Loucy (cell line): ENCODE data around the gene RAB7A.
"Not testable (repeated sequence)": the region's sequence is repeated elsewhere in the genome, so short reads cannot be mapped to it uniquely, and the experiment has no call there.

Source experiments
- H2AFZ ChIP-seq: fragments of 200-600 bp; sonication (generic); 2 replicates; pipeline ENCODE4 v1.6.0; 2016; ENCODE audit warnings: antibody characterized with exemption, mild to moderate bottlenecking, low read length, moderate library complexity
- H3F3A ChIP-seq: fragments of 200-600 bp; 2 replicates; pipeline ENCODE4 v1.6.0; 2016; ENCODE audit warnings: antibody characterized with exemption, low read depth, mild to moderate bottlenecking
- H3K27me3 ChIP-seq: fragments of 200-600 bp; sonication (generic); 2 replicates; pipeline ENCODE4 v1.6.1; 2014; ENCODE audit warnings: low read length, mild to moderate bottlenecking; ENCODE audit not compliant: insufficient read depth, poor library complexity, severe bottlenecking
- H3K36me3 ChIP-seq: fragments of 200-600 bp; sonication (generic); 2 replicates; pipeline ENCODE4 v1.6.1; 2016; ENCODE audit warnings: low read length; ENCODE audit not compliant: insufficient read depth
- H3K4me1 ChIP-seq: fragments of 200-600 bp; sonication (generic); 2 replicates; pipeline ENCODE4 v1.5.1; 2014; ENCODE audit warnings: low read length, mild to moderate bottlenecking; ENCODE audit not compliant: insufficient read depth, poor library complexity, severe bottlenecking
- H3K4me2 ChIP-seq: fragments of 200-600 bp; sonication (generic); 2 replicates; pipeline ENCODE4 v1.6.0; 2014; ENCODE audit warnings: antibody characterized with exemption, low read length, low read depth, mild to moderate bottlenecking; ENCODE audit not compliant: poor library complexity, severe bottlenecking
- H3K4me3 ChIP-seq: fragments of 200-600 bp; sonication (generic); 2 replicates; pipeline ENCODE4 v1.5.1; 2014; ENCODE audit warnings: low read length, mild to moderate bottlenecking, mixed read lengths; ENCODE audit not compliant: poor library complexity, severe bottlenecking
- H3K79me2 ChIP-seq: fragments of 200-600 bp; sonication (generic); 2 replicates; pipeline ENCODE4 v1.6.1; 2014; ENCODE audit warnings: low read length; ENCODE audit not compliant: insufficient read depth
- H3K9ac ChIP-seq: fragments of 200-600 bp; sonication (generic); 2 replicates; pipeline ENCODE4 v1.6.0; 2014; ENCODE audit warnings: mild to moderate bottlenecking, low read depth, low read length, moderate library complexity; ENCODE audit not compliant: poor library complexity, severe bottlenecking
- H3K9me2 ChIP-seq: fragments of 200-600 bp; sonication (generic); replicated peaks from 2 replicates; pipeline ENCODE4 v1.6.1; 2016; ENCODE audit warnings: low read depth, low read length, mixed read lengths
- H3K9me3 ChIP-seq: fragments of 200-600 bp; sonication (generic); 2 replicates; pipeline ENCODE4 v1.6.1; 2014; ENCODE audit warnings: mild to moderate bottlenecking, antibody characterized with exemption, low read length, low read depth; ENCODE audit not compliant: insufficient read depth
- H4K20me1 ChIP-seq: fragments of 200-600 bp; sonication (generic); 2 replicates; pipeline ENCODE4 v1.6.0; 2014; ENCODE audit warnings: antibody characterized with exemption, low read length, mild to moderate bottlenecking; ENCODE audit not compliant: insufficient read depth, poor library complexity, severe bottlenecking
- CTCF ChIP-seq: fragments of 200-600 bp; sonication (generic); conservative IDR thresholded peaks from 2 replicates; pipeline ENCODE4 v1.5.1; 2014; ENCODE audit warnings: mild to moderate bottlenecking, antibody characterized with exemption, low read length
- EZH2phosphoT487 ChIP-seq: fragments of 200-600 bp; IDR thresholded peaks from 2 replicates; pipeline ENCODE4 v1.6.1; 2018; ENCODE audit warnings: antibody characterized with exemption, mild to moderate bottlenecking, moderate library complexity, borderline replicate concordance

Gene RAB7A

GRCh38 chr3:128823631-128824030 is 97.6 kb downstream of the RAB7A start:
- Histone ChIP-seq H3K36me3 (peaks cover 11% of the 10 kb centered on the region; the same call in 1 of the 2 replicates), H3K9me2 (no peaks in the 10 kb centered on the region), H3K9me3 (no peaks in the 10 kb centered on the region), H3K79me2 (no peaks in the 10 kb centered on the region), H2AFZ (no peak overlapping the region), H3K4me2 (no peak overlapping the region), H3F3A (no peaks in the 10 kb centered on the region), H3K27me3 (no peaks in the 10 kb centered on the region), H3K4me3 (no peak overlapping the region), H3K4me1 (no peaks in the 10 kb centered on the region), H4K20me1 (no peaks in the 10 kb centered on the region), H3K9ac (no peak overlapping the region)
- TF ChIP-seq EZH2phosphoT487: no peak
- TF ChIP-seq CTCF: no peak

GRCh38 chr3:128824132-128824850 is 98.3 kb downstream of the RAB7A start:
- H3K27me3 ChIP-seq: no peaks in the 10 kb centered on the region
- peaks cover 7% of the 10 kb centered on the region; the same call in 1 of the 2 replicates for H3K36me3 ChIP-seq
- no peaks in the 10 kb centered on the region for H3F3A ChIP-seq
- TF ChIP-seq EZH2phosphoT487 (no peak), CTCF (no peak)
- no peaks in the 10 kb centered on the region for H3K9me2 ChIP-seq
- no peak overlapping the region for H2AFZ ChIP-seq
- no peak overlapping the region for H3K4me3 ChIP-seq
- no peaks in the 10 kb centered on the region for H4K20me1 ChIP-seq
- H3K9me3 ChIP-seq: no peaks in the 10 kb centered on the region
- no peaks in the 10 kb centered on the region for H3K4me1 ChIP-seq
- no peak overlapping the region for H3K4me2 ChIP-seq
- H3K79me2 ChIP-seq: no peaks in the 10 kb centered on the region
- no peak overlapping the region for H3K9ac ChIP-seq

- no peaks in the 10 kb centered on the region for H3K79me2 ChIP-seq
- H2AFZ ChIP-seq: no peak overlapping the region
Measured at GRCh38 chr3:128825117-128825725, 99.2 kb downstream of the RAB7A start.

GRCh38 chr3:128829087-128829486 is 103.1 kb downstream of the RAB7A start:
- H3K4me3 ChIP-seq: not testable (repeated sequence)

More at GRCh38 chr3:128825117-128825725, 99.2 kb downstream of the RAB7A start:
- Histone ChIP-seq H3K9me3 (no peaks in the 10 kb centered on the region), H3K4me2 (no peak overlapping the region), H3K9me2 (no peaks in the 10 kb centered on the region), H3K27me3 (no peaks in the 10 kb centered on the region), H3K4me3 (no peak overlapping the region), H4K20me1 (no peaks in the 10 kb centered on the region), H3K9ac (no peak overlapping the region), H3F3A (no peaks in the 10 kb centered on the region), H3K36me3 (peaks cover 5% of the 10 kb centered on the region; the same call in 1 of the 2 replicates), H3K4me1 (no peaks in the 10 kb centered on the region)
- TF ChIP-seq EZH2phosphoT487 (no peak), CTCF (no peak)

GRCh38 chr3:128829925-128830625 is 104.1 kb downstream of the RAB7A start:
- not testable (repeated sequence) for H3K9me2 ChIP-seq, H3K9me3 ChIP-seq, H3K4me3 ChIP-seq, H3K36me3 ChIP-seq, H3F3A ChIP-seq, H3K79me2 ChIP-seq, H2AFZ ChIP-seq, H3K4me2 ChIP-seq, H3K9ac ChIP-seq, H4K20me1 ChIP-seq, H3K4me1 ChIP-seq, H3K27me3 ChIP-seq

More at GRCh38 chr3:128829087-128829486, 103.1 kb downstream of the RAB7A start:
- H4K20me1 ChIP-seq, H3K4me1 ChIP-seq, H2AFZ ChIP-seq, H3K36me3 ChIP-seq, H3K4me2 ChIP-seq, H3K9ac ChIP-seq, H3K9me3 ChIP-seq, H3K9me2 ChIP-seq, H3K27me3 ChIP-seq, H3K79me2 ChIP-seq, H3F3A ChIP-seq: not testable (repeated sequence)
